ENCODE data around the gene HHIPL1.

DNA sequence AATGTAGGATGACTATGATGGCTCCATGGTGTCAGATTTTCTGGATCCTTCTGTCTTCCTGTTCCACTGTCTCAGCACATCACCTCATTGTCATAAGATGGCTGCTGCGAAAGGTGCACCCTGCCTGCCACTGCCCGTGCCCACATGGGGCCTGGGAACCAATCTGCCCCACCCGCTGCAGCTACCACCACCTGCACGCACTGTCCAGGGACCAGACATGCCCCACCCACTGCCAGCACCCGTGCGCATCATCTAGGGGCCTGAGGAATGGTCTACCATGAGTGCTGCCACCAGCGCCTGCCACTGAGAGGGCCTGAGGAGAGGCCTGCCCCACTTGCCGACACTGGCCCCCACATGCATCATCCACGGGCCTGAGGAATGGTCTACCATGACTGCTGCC is 63.0 kb downstream of the HHIPL1 start:
- TF ChIP-seq POLR2A (IDR thresholded peaks at IDR 0.05), result no peak
- TF ChIP-seq, protein P1, sequence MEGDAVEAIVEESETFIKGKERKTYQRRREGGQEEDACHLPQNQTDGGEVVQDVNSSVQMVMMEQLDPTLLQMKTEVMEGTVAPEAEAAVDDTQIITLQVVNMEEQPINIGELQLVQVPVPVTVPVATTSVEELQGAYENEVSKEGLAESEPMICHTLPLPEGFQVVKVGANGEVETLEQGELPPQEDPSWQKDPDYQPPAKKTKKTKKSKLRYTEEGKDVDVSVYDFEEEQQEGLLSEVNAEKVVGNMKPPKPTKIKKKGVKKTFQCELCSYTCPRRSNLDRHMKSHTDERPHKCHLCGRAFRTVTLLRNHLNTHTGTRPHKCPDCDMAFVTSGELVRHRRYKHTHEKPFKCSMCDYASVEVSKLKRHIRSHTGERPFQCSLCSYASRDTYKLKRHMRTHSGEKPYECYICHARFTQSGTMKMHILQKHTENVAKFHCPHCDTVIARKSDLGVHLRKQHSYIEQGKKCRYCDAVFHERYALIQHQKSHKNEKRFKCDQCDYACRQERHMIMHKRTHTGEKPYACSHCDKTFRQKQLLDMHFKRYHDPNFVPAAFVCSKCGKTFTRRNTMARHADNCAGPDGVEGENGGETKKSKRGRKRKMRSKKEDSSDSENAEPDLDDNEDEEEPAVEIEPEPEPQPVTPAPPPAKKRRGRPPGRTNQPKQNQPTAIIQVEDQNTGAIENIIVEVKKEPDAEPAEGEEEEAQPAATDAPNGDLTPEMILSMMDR (IDR thresholded peaks at IDR 0.05), result no peak
